Ovary (tissue), 10 donors: ENCODE results near the gene SFPQ. TPM values are rescaled to one million over a fixed set of nuclear protein-coding genes. Genes with fewer than 3 reads are reported as not detected.
"Not testable (repeated sequence)": the region's sequence is repeated elsewhere in the genome, so short reads cannot be mapped to it uniquely, and the experiment has no call there.

Experiments
- DNase-seq, 5 donors: peaks; one replicate each; pipeline ENCODE4 v3.0.0-alpha.2; 2019 to 2020
- H3K27ac ChIP-seq, 2 donors: fragments of 200-600 bp; one replicate each; pipeline versions ENCODE4 v1.5.1 to v1.8.0; 2019 to 2022
- H3K27me3 ChIP-seq: fragments of 200-600 bp; one replicate; pipeline ENCODE4 v1.8.0; 2022
- H3K36me3 ChIP-seq: fragments of 200-600 bp; sonication (generic); one replicate; pipeline ENCODE4 v1.5.1; 2019
- H3K4me1 ChIP-seq: one replicate; pipeline ENCODE4 v1.8.1; 2013; ENCODE audit warnings: mild to moderate bottlenecking, moderate library complexity; ENCODE audit not compliant: insufficient read depth
- H3K4me3 ChIP-seq: fragments of 200-600 bp; sonication (generic); one replicate; pipeline ENCODE4 v1.5.1; 2017
- H3K9me3 ChIP-seq, 2 donors: fragments of 200-600 bp in 1 of 2; sonication (generic) in 1 of 2; one replicate each; pipeline versions ENCODE4 v1.5.1 to v1.8.1; 2013 to 2019; ENCODE audit warnings: mild to moderate bottlenecking in 1 of 2, moderate library complexity in 1 of 2
- EP300 ChIP-seq: sonication (generic); formaldehyde crosslinking; IDR thresholded peaks from one replicate; pipeline ENCODE4 v1.6.1; 2017; ENCODE audit warnings: antibody characterized with exemption
- POLR2A ChIP-seq: fragments of 450-650 bp; IDR thresholded peaks from one replicate; pipeline ENCODE4 v1.6.1; 2017; ENCODE audit warnings: antibody characterized with exemption, mild to moderate bottlenecking, moderate library complexity
- WGBS, 3 donors: extraction: QIAGEN DNeasy Blood & Tissue Kit in 1 of 3; methylation state at CpG; one replicate each; pipeline versions ENCODE4 v1.1.5 to v1.1.7; 2013 to 2017; 5-methylcytosine and 5-hydroxymethylcytosine counted together
- intact Hi-C, 4 donors: fragments of 100-400 bp; cut with DNase I; formaldehyde crosslinking; loops; one replicate each; pipeline versions ENCODE4 v1.11.0 to v1.15.1; 2022 to 2023
- long read RNA-seq, 3 donors: library from polyadenylated mRNA in 2 of 3; unstranded in 2 of 3; transcript quantifications; one replicate each; pipeline ENCODE4 v2.0.0 and lab custom pipeline, GENCODE V29; 2021 to 2026
- polyA plus RNA-seq, 2 donors: library from polyadenylated mRNA; stranded (reverse); fragments of 200-250 nt in 1 of 2; fragments of 350-450 nt in 1 of 2; fragmentation: Illumina TruSeq in 1 of 2; extraction: RNeasy Lipid Tissue Mini Kit (QIAGEN cat#74804) in 1 of 2; gene quantifications; one replicate each; pipeline ENCODE4 v1.2.3, GENCODE V29; 2013 to 2014
- total RNA-seq, 7 donors: library from RNA; depleted of rRNA in 2 of 7; stranded (reverse); fragments of >200 nt in 2 of 7; fragmentation: NEBNext Ultra II Directional in 3 of 7; extraction: Animal tissue kit (Norgen Biotek cat#: 25700) in 3 of 7; gene quantifications; one replicate each; pipeline versions ENCODE4 v1.1.0 to v1.2.4, GENCODE V29; 2016 to 2023
- TF ChIP-seq, protein P1 (sequence below), 3 donors: fragments of 450-650 bp in 2 of 3; fragments of 200-600 bp in 1 of 3; IDR thresholded peaks; one replicate each; pipeline versions ENCODE4 v1.5.1 to v1.8.0; 2016 to 2022; ENCODE audit warnings: antibody characterized with exemption in 3 of 3, mild to moderate bottlenecking in 1 of 3
- donor health status: DM: no; HTN: no; CAD: no; lungs with moderate emphysema.
- donor health status: DM: no; HTN: no; CAD: no.
- donor health status: Bipolar disorder and iron deficiency.
- donor health status: DM: yes; HTN: yes; CAD: no.
- donor health status: DM: no; HTN: no; CAD: no.
- donor health status: DM: yes; HTN: yes; CAD: no.

Gene SFPQ
- total RNA-seq: 100 to 1,000 TPM; 205 to 295 (median 240) TPM
- 100 to 1,000 TPM; 288 TPM for polyA plus RNA-seq
- long read RNA-seq, donor 1, transcript SFPQ-201 (10 exons, 3,747 nt): major isoform, 49 of 84 reads
- long read RNA-seq, donor 1, partial matches to known transcripts: 12 of 84 reads
- long read RNA-seq, donor 1, other reads (novel, unspliced or antisense): 21 of 84 reads
- long read RNA-seq, donor 2, transcript SFPQ-205 (3 exons, 2,835 nt): major isoform, 53 of 337 reads
- long read RNA-seq, donor 2, transcript SFPQ-207 (2 exons, 440 nt): minor isoform, 11 of 337 reads
- long read RNA-seq, donor 2, transcript SFPQ-201 (10 exons, 3,747 nt): minor isoform, 38 of 337 reads
- long read RNA-seq, donor 2, transcript SFPQ-203 (3 exons, 1,431 nt): minor isoform, 32 of 337 reads
- long read RNA-seq, donor 2, partial matches to known transcripts: 170 of 337 reads
- long read RNA-seq, donor 2, other reads (novel, unspliced or antisense): 26 of 337 reads
- long read RNA-seq, donor 3, transcript SFPQ-203 (3 exons, 1,431 nt): minor isoform, 7 of 596 reads
- long read RNA-seq, donor 3, transcript SFPQ-201 (10 exons, 3,747 nt): major isoform, 459 of 596 reads
- long read RNA-seq, donor 3, partial matches to known transcripts: 12 of 596 reads
- long read RNA-seq, donor 3, other reads (novel, unspliced or antisense): 116 of 596 reads

DNA sequence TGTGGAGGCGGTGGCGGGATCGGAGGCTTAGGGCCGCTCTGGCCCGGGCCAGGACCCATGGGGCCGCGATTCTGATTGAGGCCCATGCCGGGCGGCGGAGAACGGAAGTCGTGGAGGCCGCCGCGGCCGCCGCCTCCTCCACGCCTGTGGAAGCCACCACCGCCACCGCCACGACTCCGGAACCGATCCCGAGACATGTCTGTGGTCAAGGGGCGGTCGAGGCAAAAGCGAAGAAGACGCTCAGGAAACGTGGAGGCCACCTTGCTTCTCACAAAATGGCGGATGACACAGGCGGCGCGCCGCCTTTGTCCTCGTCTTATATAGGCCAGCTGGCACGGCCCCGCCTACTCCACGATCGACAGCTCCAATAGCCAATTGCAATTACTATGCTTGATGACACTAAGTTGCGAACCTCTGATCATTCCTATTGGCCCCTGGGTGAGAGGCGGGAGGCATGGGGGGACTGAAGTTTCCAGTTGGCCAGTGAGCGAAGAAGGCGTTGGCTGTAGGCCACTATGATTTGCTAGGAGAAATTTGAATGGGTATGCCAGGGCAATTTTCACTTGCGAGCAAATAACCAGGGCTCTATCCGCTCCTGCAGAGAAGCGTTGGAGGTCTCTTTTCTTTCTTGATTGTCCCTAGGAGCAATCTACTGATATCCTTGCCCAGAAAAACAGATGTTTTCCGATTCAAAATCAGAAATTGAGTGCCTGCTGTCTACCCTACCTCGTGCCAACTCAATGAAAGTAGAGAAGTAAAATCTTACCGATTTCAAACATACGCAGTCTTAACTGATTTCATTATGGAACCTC is at the start of gene SFPQ:
TSS of gene SFPQ (minus strand) at position 293 of the 812 bp plus-strand sequence. CDS start at position 197, 96 bp downstream.
- peak; percentile 96 to 99 (median 98) for DNase-seq
- WGBS, 3 donors: 0 to 2% (median 1%) methylated on average over 31 to 50 of the region's 50 CpGs
- no peaks in the 10 kb centered on the region for H3K9me3 ChIP-seq
- H3K4me3 ChIP-seq: peak within 1 kb of the TSS; percentile 91
- H3K36me3 ChIP-seq: no peaks in the 10 kb centered on the region
- H3K27ac ChIP-seq: peak within 1 kb of the TSS; percentile 99
- intact Hi-C loops: loop anchor here in 2 of 4 donors (5.0 to 10.0 kb wide), 4 partner anchors 102 to 372 kb away; partner anchors contain the start of gene ZMYM6 (in 1 of the 2)
- no peaks in the 10 kb centered on the region for H3K27me3 ChIP-seq
- no peaks in the 10 kb centered on the region for H3K4me1 ChIP-seq
- TF ChIP-seq POLR2A: peak; percentile 96
- TF ChIP-seq, protein P1, sequence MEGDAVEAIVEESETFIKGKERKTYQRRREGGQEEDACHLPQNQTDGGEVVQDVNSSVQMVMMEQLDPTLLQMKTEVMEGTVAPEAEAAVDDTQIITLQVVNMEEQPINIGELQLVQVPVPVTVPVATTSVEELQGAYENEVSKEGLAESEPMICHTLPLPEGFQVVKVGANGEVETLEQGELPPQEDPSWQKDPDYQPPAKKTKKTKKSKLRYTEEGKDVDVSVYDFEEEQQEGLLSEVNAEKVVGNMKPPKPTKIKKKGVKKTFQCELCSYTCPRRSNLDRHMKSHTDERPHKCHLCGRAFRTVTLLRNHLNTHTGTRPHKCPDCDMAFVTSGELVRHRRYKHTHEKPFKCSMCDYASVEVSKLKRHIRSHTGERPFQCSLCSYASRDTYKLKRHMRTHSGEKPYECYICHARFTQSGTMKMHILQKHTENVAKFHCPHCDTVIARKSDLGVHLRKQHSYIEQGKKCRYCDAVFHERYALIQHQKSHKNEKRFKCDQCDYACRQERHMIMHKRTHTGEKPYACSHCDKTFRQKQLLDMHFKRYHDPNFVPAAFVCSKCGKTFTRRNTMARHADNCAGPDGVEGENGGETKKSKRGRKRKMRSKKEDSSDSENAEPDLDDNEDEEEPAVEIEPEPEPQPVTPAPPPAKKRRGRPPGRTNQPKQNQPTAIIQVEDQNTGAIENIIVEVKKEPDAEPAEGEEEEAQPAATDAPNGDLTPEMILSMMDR (IDR thresholded peaks at IDR 0.05): no peak

DNA sequence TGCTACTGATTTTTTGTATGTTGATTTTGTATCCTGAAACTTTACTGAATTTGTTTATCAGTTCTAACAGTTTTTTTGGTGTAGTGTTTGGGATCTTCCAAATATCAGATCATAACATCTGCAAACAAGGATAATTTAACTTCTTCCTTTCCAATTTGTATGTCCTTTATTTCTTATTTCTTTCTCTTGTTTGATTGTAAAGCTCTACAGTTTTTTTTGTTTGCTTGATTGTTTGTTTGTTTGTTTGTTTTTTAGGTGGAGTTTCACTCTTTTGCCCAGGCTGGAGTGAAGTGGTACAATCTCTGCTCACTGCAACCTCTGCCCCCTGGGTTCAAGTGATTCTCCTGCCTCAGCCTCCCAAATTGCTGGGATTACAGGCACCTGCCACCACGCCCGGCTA is 43.8 kb upstream of the SFPQ start:
- H3K4me3 ChIP-seq, H3K36me3 ChIP-seq, DNase-seq, intact Hi-C loops, H3K27me3 ChIP-seq, H3K9me3 ChIP-seq, H3K27ac ChIP-seq, H3K4me1 ChIP-seq: not testable (repeated sequence)
- 96 to 100% (median 96%) methylated on average over 2 of the region's 2 CpGs for WGBS, 3 donors

GRCh38 chr1:35231287-35231686 is 38.3 kb upstream of the SFPQ start:
- TF ChIP-seq, protein P1 (IDR thresholded peaks at IDR 0.05): no peak
- no peak for TF ChIP-seq POLR2A
- intact Hi-C loops: no loop called here
- Histone ChIP-seq H3K4me1 (no peaks in the 10 kb centered on the region), H3K9me3 (no peaks in the 10 kb centered on the region), H3K27me3 (no peaks in the 10 kb centered on the region), H3K27ac (no peak overlapping the region), H3K36me3 (no peaks in the 10 kb centered on the region), H3K4me3 (no peak overlapping the region)
- WGBS, 3 donors: 62 to 72% (median 70%) methylated on average over 1 of the region's 1 CpG
- DNase-seq: no peak

- WGBS, 3 donors: 90 to 97% (median 93%) methylated on average over 1 of the region's 1 CpG
- Histone ChIP-seq H3K4me3 (no peak overlapping the region), H3K9me3 (no peaks in the 10 kb centered on the region), H3K27me3 (no peaks in the 10 kb centered on the region), H3K4me1 (no peaks in the 10 kb centered on the region), H3K27ac (no peak overlapping the region), H3K36me3 (no peaks in the 10 kb centered on the region)
- intact Hi-C loops: no loop called here
- TF ChIP-seq POLR2A (no peak), EP300 (no peak)
- TF ChIP-seq, protein P1 (IDR thresholded peaks at IDR 0.05): no peak
- DNase-seq: no peak
Measured at GRCh38 chr1:35229587-35230360, 36.8 kb upstream of the SFPQ start.
